Body of pancreas (tissue), 4 donors: ENCODE results near the gene GAS1. TPM values are rescaled to one million over a fixed set of nuclear protein-coding genes. Genes with fewer than 3 reads are reported as not detected.

Experiments used
- ATAC-seq: fragments of 150-250 bp; one replicate; pipeline ENCODE4 v1.9.1; 2016
- DNase-seq, 4 donors: peaks; one replicate each; pipeline ENCODE4 v3.0.0-alpha.2; 2019
- H3K27ac ChIP-seq, 4 donors: fragments of 200-600 bp; sonication (generic); 1 replicate in 3 of 4; 2 replicates in 1 of 4; pipeline versions ENCODE4 v1.5.1 to v1.6.1; 2016 to 2019; ENCODE audit warnings: mild to moderate bottlenecking in 1 of 4, mixed read lengths in 1 of 4, moderate library complexity in 1 of 4
- H3K27me3 ChIP-seq, 2 donors: fragments of 200-600 bp; sonication (generic); one replicate each; pipeline ENCODE4 v1.6.0; 2016; ENCODE audit warnings: mild to moderate bottlenecking in 1 of 2
- H3K36me3 ChIP-seq, 2 donors: fragments of 200-600 bp; sonication (generic); replicated peaks in 1 of 2; 2 replicates each; pipeline ENCODE4 v1.5.1; 2016; ENCODE audit warnings: low read depth in 2 of 2; ENCODE audit not compliant: insufficient read depth in 1 of 2
- H3K4me1 ChIP-seq: fragments of 200-600 bp; sonication (generic); one replicate; pipeline ENCODE4 v1.6.0; 2016
- H3K4me3 ChIP-seq, 2 donors: fragments of 200-600 bp; sonication (generic); 1 replicate in 1 of 2; 2 replicates in 1 of 2; pipeline ENCODE4 v1.5.1; 2016 to 2019
- H3K9me3 ChIP-seq, 3 donors: fragments of 200-600 bp; sonication (generic); 1 replicate in 2 of 3; 2 replicates in 1 of 3; pipeline ENCODE4 v1.5.1; 2016
- CTCF ChIP-seq, 7 experiments: fragments of 450-650 bp in 4 of 7; fragments of 200-600 bp in 3 of 7; sonication (generic) in 3 of 7; IDR thresholded peaks; one replicate each; pipeline ENCODE4 v1.5.1; 2016 to 2019; ENCODE audit warnings: antibody characterized with exemption in 7 of 7
- POLR2A ChIP-seq, 3 donors: fragments of 450-650 bp; IDR thresholded peaks; one replicate each; pipeline ENCODE4 v1.6.1; 2016; ENCODE audit warnings: antibody characterized with exemption in 3 of 3, mild to moderate bottlenecking in 2 of 3
- WGBS, 2 donors: methylation state at CpG; one replicate each; pipeline ENCODE4 v1.1.5; 2017; 5-methylcytosine and 5-hydroxymethylcytosine counted together
- intact Hi-C: fragments of 100-400 bp; cut with DNase I; formaldehyde crosslinking; loops from one replicate; pipeline ENCODE4 v1.15.1; 2023
- total RNA-seq, 2 donors: library from RNA; depleted of rRNA; stranded (reverse); fragments of >200 nt; gene quantifications; one replicate each; pipeline ENCODE4 v1.1.0, GENCODE V29; 2016

GAS1 gene
- total RNA-seq, 2 donors from 2014 or later, result 29.1 to 37.6 TPM

DNA sequence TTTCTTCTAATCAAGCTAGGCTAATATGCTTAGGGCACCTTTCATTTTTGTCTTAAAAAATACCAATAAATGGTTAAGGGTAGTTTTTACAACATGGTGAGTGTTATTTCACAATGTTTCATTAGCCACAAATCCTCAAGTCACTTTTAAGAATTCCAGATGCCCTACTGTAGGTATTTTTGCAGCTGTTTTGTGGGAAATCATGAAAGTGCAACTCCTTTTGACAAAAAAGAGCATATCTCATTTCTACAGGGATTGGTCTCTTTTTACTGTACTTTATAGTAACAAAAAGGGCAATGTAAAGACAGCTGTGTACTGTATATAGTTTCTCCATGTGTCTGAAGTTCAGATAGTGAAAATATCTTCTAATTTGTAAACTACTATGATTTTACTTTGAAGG lies 28.3 kb upstream of the GAS1 start:
- H3K36me3 ChIP-seq, result no peaks in the 10 kb centered on the region
- DNase-seq (no peak), ATAC-seq (no peak)
- no peak overlapping the region for H3K4me3 ChIP-seq
- intact Hi-C loops, result no loop called here
- no peaks in the 10 kb centered on the region for H3K27me3 ChIP-seq
- no peak overlapping the region for H3K27ac ChIP-seq
- TF ChIP-seq POLR2A (IDR thresholded peaks at IDR 0.05), result no peak
- no peak for TF ChIP-seq CTCF (IDR thresholded peaks at IDR 0.05)
- no peaks in the 10 kb centered on the region for H3K4me1 ChIP-seq
- H3K9me3 ChIP-seq, result no peaks in the 10 kb centered on the region

DNA sequence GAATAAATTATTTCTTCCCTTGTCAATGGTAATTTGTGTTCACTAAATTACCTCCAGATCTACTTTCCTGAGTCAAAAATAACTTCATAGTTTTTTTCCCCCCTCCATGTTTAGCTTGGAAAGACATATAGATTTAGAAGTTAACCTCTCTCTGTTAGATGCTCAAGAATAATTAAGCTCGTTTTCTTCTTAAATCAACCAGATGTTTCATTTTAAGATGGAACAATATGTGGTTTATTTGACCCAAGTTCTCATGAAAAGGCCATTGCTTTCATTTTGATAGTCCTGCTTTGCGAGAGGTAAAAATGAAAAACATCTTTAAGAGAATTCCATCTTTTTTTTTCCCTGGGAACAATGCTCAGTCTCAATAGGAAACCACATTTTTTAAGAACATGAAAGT lies 27.7 kb upstream of the GAS1 start:
- Histone ChIP-seq H3K4me1 (no peaks in the 10 kb centered on the region), H3K36me3 (no peaks in the 10 kb centered on the region), H3K4me3 (no peak overlapping the region), H3K9me3 (no peaks in the 10 kb centered on the region), H3K27ac (no peak overlapping the region), H3K27me3 (no peaks in the 10 kb centered on the region)
- intact Hi-C loops, result no loop called here
- no peak for DNase-seq
- TF ChIP-seq CTCF (IDR thresholded peaks at IDR 0.05), result no peak
- TF ChIP-seq POLR2A (IDR thresholded peaks at IDR 0.05), result no peak
- WGBS, 2 donors, result 81 to 91% methylated on average over 2 of the region's 2 CpGs
- no peak for ATAC-seq

DNA sequence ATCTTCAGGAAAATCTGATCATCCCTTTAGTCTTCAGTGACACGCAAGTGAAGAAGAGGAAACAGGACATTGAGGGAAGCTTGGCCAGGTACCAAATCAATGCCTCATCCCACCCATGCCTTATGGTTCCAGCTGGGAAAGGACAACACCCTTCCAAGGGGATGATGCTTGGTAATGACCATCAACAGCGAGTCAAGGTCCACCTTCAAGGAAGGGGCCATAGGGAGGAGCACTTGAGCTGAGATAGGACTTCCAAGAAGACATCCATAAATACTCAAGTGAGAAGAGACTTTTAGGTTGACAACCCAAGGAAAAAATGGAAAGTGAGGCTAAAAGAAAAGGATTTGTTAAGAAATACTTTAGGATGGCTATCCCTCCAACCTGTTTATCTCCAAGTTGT lies 27.1 kb upstream of the GAS1 start:
- Histone ChIP-seq H3K4me3 (no peak overlapping the region), H3K36me3 (no peaks in the 10 kb centered on the region), H3K4me1 (no peaks in the 10 kb centered on the region), H3K27me3 (no peaks in the 10 kb centered on the region), H3K27ac (no peak overlapping the region), H3K9me3 (no peaks in the 10 kb centered on the region)
- no peak for ATAC-seq
- TF ChIP-seq CTCF (IDR thresholded peaks at IDR 0.05), result no peak
- TF ChIP-seq POLR2A (IDR thresholded peaks at IDR 0.05), result no peak
- no peak for DNase-seq
- WGBS, 2 donors, result 90 to 100% methylated on average over 2 of the region's 2 CpGs
- intact Hi-C loops, result no loop called here

DNA sequence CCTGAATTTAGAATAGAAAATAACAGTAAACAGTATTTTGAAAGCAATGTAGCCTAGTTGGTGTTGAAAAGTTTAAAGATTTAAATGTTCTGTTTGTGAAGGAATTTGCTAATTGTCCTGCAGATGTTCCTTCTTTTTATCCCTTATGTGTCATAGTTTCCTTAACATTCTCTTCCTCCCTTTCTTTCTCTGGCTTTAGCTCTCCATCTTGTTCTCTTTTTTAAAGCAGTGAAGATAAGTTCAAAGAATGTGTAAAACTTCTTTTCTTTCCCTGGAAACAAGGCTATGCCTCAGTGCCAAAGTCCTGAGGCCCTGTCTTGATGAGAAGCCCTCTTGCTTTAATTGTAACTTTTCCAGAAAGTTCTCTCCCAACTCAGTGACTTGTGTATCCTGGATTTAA lies 24.4 kb upstream of the GAS1 start:
- H3K36me3 ChIP-seq, result no peaks in the 10 kb centered on the region
- no peak for ATAC-seq
- H3K27ac ChIP-seq, result no peak overlapping the region
- no peaks in the 10 kb centered on the region for H3K9me3 ChIP-seq
- no peak for TF ChIP-seq POLR2A (IDR thresholded peaks at IDR 0.05)
- intact Hi-C loops, result no loop called here
- no peak for DNase-seq
- H3K27me3 ChIP-seq, result no peaks in the 10 kb centered on the region
- H3K4me1 ChIP-seq, result no peaks in the 10 kb centered on the region
- no peak overlapping the region for H3K4me3 ChIP-seq

GRCh38 chr9:86968258-86968920 lies 21.1 kb upstream of the GAS1 start:
- Histone ChIP-seq H3K4me1 (peaks cover 4% of the 10 kb centered on the region), H3K4me3 (no peak overlapping the region), H3K27me3 (no peaks in the 10 kb centered on the region), H3K9me3 (no peaks in the 10 kb centered on the region), H3K27ac (no peak overlapping the region), H3K36me3 (no peaks in the 10 kb centered on the region)
- intact Hi-C loops, result no loop called here
- ATAC-seq (no peak), DNase-seq (no peak)
- WGBS, 2 donors, result 77 to 92% methylated on average over 7 to 8 of the region's 8 CpGs
- TF ChIP-seq POLR2A (IDR thresholded peaks at IDR 0.05), result no peak
- no peak for TF ChIP-seq CTCF (IDR thresholded peaks at IDR 0.05)
